ENCODE measurements around the gene THBS2. TPM values are rescaled to one million over a fixed set of nuclear protein-coding genes. Genes with fewer than 3 reads are reported as not detected.

The THBS2 gene
- polyA plus RNA-seq (2012; ENCODE audit: insufficient read length, low read depth) = 0.67 TPM

- TF ChIP-seq TAF1 (IDR thresholded peaks at IDR 0.05; ENCODE audit: borderline replicate concordance, insufficient read depth, low read length) (no peak), SIN3A (IDR thresholded peaks at IDR 0.05; ENCODE audit: borderline replicate concordance, insufficient read depth, low read length) (no peak), POLR2AphosphoS5 (IDR thresholded peaks at IDR 0.05; ENCODE audit: low read depth, low read length) (no peak), FOXP2 (optimal IDR thresholded peaks at IDR 0.05; ENCODE audit: borderline replicate concordance, extremely low read depth, extremely low read length, insufficient read depth) (no peak)
- TF ChIP-seq, protein P1, sequence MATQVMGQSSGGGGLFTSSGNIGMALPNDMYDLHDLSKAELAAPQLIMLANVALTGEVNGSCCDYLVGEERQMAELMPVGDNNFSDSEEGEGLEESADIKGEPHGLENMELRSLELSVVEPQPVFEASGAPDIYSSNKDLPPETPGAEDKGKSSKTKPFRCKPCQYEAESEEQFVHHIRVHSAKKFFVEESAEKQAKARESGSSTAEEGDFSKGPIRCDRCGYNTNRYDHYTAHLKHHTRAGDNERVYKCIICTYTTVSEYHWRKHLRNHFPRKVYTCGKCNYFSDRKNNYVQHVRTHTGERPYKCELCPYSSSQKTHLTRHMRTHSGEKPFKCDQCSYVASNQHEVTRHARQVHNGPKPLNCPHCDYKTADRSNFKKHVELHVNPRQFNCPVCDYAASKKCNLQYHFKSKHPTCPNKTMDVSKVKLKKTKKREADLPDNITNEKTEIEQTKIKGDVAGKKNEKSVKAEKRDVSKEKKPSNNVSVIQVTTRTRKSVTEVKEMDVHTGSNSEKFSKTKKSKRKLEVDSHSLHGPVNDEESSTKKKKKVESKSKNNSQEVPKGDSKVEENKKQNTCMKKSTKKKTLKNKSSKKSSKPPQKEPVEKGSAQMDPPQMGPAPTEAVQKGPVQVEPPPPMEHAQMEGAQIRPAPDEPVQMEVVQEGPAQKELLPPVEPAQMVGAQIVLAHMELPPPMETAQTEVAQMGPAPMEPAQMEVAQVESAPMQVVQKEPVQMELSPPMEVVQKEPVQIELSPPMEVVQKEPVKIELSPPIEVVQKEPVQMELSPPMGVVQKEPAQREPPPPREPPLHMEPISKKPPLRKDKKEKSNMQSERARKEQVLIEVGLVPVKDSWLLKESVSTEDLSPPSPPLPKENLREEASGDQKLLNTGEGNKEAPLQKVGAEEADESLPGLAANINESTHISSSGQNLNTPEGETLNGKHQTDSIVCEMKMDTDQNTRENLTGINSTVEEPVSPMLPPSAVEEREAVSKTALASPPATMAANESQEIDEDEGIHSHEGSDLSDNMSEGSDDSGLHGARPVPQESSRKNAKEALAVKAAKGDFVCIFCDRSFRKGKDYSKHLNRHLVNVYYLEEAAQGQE (IDR thresholded peaks at IDR 0.05; ENCODE audit: insufficient read depth in 1 of 2, low read depth in 2 of 2, low read length in 2 of 2) = no peak
These were observed at the start of gene THBS2 for GRCh38 chr6:169253337-169254238. Gene THBS2 (minus strand): TSS chr6:169253846. CDS start chr6:169250784, 3,062 bp downstream.

- TF ChIP-seq FOXP2 (optimal IDR thresholded peaks at IDR 0.05; ENCODE audit: borderline replicate concordance, extremely low read depth, extremely low read length, insufficient read depth) (no peak), TAF1 (IDR thresholded peaks at IDR 0.05; ENCODE audit: borderline replicate concordance, insufficient read depth, low read length) (no peak), SIN3A (IDR thresholded peaks at IDR 0.05; ENCODE audit: borderline replicate concordance, insufficient read depth, low read length) (no peak), POLR2AphosphoS5 (IDR thresholded peaks at IDR 0.05; ENCODE audit: low read depth, low read length) (no peak)
- TF ChIP-seq, protein P1 (IDR thresholded peaks at IDR 0.05; ENCODE audit: insufficient read depth in 1 of 2, low read depth in 2 of 2, low read length in 2 of 2) = no peak
These were observed 49.1 kb upstream of the THBS2 start for GRCh38 chr6:169302716-169303115.

DNA sequence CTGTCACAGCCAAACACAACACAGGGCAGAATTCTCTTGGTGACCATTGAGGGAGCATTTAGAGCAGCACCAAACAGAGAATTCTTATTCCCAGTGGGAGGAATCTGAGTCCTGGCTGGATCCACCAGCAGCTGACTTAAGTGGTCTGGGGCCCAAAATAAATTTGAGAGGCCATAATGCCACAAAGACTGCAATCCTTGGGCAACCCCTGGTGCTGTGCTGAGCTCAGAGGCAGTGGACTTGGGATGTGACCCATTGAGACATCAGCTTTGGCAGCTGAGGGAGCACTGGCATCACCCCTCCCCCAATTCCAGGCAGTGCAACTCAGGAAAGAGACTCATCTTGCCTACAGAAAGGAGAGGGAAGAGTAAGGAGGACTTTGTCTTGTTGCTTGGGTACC, 48.6 kb upstream of the THBS2 start:
- TF ChIP-seq POLR2AphosphoS5 (IDR thresholded peaks at IDR 0.05; ENCODE audit: low read depth, low read length) = no peak
- TF ChIP-seq SIN3A (IDR thresholded peaks at IDR 0.05; ENCODE audit: borderline replicate concordance, insufficient read depth, low read length) = no peak
- no peak for TF ChIP-seq FOXP2 (optimal IDR thresholded peaks at IDR 0.05; ENCODE audit: borderline replicate concordance, extremely low read depth, extremely low read length, insufficient read depth)
- TF ChIP-seq, protein P1 (IDR thresholded peaks at IDR 0.05; ENCODE audit: insufficient read depth in 1 of 2, low read depth in 2 of 2, low read length in 2 of 2) = no peak
- no peak for TF ChIP-seq TAF1 (IDR thresholded peaks at IDR 0.05; ENCODE audit: borderline replicate concordance, insufficient read depth, low read length)

GRCh38 chr6:169300916-169301315, 47.3 kb upstream of the THBS2 start:
- TF ChIP-seq, protein P1 (IDR thresholded peaks at IDR 0.05; ENCODE audit: insufficient read depth in 1 of 2, low read depth in 2 of 2, low read length in 2 of 2) = no peak
- TF ChIP-seq TAF1 (IDR thresholded peaks at IDR 0.05; ENCODE audit: borderline replicate concordance, insufficient read depth, low read length) (no peak), POLR2AphosphoS5 (IDR thresholded peaks at IDR 0.05; ENCODE audit: low read depth, low read length) (no peak), SIN3A (IDR thresholded peaks at IDR 0.05; ENCODE audit: borderline replicate concordance, insufficient read depth, low read length) (no peak), FOXP2 (optimal IDR thresholded peaks at IDR 0.05; ENCODE audit: borderline replicate concordance, extremely low read depth, extremely low read length, insufficient read depth) (no peak)
